HG03097 (cell line): Measurements from ENCODE around the gene FAM167B.
"Not testable (repeated sequence)": the region's sequence is repeated elsewhere in the genome, so short reads cannot be mapped to it uniquely, and the experiment has no call there.

Experiments
- ATAC-seq: cut with Tn5 transposase; IDR thresholded peaks from one replicate; pipeline ENCODE4 v1.9.1; 2021; ENCODE audit not compliant: unreplicated experiment, low FRiP score

FAM167B gene

DNA sequence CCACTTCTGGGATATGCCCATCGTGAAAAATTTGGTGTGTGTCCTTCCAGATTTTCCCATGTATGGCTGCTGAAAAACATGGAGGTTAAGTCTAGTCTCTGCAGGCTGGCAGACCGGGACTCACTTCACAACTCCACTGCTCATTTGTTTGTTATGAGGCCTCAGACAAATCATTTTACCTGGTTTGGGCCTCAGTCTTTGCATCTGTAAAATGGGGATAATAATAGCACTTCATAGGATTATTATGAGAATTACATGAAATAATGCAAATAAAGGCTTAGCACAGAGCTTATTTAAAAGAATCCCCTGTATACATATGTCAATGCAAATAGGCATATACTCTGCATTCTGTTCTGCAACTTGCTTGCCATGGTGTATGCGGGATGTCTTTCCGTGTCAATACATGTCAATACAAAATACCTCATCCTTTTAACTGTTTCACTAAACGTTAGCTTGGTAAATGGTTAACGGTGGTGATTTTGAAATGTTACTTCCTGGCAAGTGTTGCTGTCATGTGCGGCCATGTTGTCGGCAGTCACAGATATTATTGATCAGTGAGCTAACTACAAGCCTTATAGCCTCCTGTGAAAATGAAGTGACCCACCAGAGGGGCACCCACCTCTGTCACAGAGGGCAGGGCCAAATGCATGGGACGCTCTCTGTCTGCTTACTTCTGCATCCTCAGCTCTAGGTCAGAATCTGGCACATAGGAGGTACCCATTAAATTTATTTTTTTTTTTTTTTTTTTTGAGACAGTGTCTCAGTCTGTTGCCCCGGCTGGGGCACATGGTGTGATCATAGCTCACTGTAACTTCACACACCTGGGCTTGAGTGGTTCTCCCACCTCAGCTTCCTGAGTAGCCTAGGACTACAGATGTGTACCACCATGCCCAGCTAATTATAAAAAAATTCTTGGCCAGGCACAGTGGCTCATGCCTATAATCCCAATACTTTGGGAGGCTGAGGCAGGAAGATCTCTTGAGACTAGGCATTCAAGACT is 8.3 kb downstream of the FAM167B start:
- ATAC-seq: no peak

DNA sequence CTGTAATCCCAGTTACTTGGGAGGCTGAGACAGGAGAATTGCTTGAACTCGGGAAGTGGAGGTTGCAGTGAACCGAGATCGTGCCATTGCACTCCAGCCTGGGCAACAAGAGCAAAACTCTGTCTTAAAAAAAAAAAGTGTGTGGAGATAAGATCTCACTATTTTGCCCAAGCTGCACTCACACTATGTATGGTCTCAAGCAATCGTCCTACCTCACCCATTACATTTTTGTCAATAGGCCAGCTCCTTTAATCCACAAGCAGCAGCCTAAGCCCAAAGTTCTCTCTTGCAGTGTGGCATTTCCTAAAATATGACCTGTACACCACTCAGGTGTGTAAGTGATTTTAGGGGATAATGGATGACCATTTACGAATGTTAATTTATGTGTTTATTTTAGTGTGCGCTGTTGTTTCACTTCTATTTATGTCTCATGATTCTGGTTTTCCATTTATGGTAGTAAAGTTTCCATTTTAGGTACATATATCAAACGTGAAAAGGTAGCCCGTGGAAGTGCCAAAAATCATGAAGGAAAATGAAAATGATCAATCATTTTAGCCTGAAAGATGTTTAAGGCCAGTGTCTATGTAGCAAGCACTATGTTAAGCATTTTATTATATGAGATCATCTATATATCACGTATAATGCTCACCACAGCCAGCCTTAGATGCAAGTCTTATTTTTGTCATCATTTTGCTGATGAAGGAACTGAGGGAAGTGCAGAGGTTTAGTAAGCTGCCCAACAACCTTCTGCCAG is 9.6 kb downstream of the FAM167B start:
- no peak for ATAC-seq

DNA sequence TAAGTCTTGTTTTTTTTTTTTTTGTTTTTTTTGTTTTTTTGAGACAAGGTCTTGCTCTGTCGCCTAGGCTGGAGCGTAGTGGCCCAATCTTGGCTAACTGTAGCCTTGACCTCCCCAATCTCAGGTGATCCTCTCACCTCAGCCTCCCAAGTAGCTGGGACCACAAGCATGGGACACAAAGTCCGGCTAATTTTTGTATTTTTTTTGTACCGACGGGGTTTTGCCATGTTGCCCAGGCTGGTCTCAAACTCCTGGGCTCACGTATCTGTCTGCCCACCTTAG is 10.1 kb downstream of the FAM167B start:
- no peak for ATAC-seq

DNA sequence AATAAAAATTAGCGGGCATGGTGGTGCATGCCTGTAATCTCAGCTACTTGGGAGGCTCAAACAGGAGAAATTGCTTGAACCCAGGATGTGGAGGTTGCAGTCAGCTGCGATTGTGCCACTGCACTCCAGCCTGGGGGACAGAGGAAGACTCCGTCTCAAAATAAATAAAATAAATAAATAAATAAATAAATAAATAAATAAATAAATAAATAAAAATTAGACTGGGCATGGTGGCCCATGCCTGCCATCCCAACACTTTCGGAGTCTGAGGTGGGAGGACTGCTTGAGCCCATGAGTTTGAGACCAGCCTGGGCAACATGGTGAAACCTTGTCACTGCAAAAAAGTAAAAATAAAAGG is 16.2 kb downstream of the FAM167B start:
- ATAC-seq: not testable (repeated sequence)

DNA sequence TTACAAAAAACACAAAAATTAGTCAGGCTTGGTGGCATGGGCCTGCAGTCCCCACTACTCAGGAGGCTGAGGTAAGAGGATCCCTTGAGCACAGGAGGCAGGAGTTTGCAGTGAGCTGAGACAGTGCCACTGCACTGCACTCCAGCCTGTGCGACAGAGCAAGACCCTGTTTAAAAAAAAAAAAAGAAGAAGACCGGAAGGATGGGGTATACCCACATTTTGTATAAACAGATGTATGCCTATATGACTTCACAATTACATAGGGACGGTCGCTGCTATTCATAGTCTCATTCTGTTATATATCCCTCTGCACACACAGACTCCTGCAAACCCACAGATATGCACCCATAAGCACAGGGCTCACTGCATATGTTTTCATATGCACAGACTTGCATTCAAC is 16.7 kb downstream of the FAM167B start:
- no peak for ATAC-seq

DNA sequence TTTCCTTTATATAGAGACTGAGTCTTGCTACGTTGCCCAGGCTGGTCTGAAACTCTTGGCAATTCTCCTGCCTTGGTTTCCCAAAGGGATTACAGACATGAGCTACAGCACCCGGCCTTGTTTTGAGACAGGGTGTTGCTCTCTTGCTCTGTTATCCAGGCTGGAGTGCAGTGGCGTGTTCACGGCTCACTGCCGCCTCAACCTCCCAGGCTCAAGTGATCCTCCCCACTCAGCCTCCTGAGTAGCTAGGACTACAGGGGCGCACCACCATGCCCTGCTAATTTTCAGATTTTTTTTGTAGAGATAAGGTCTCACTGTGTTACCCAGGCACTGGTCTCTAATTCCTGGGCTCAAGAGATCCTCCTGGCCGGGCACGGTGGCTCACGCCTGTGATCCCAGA is 18.8 kb downstream of the FAM167B start:
- no peak for ATAC-seq

DNA sequence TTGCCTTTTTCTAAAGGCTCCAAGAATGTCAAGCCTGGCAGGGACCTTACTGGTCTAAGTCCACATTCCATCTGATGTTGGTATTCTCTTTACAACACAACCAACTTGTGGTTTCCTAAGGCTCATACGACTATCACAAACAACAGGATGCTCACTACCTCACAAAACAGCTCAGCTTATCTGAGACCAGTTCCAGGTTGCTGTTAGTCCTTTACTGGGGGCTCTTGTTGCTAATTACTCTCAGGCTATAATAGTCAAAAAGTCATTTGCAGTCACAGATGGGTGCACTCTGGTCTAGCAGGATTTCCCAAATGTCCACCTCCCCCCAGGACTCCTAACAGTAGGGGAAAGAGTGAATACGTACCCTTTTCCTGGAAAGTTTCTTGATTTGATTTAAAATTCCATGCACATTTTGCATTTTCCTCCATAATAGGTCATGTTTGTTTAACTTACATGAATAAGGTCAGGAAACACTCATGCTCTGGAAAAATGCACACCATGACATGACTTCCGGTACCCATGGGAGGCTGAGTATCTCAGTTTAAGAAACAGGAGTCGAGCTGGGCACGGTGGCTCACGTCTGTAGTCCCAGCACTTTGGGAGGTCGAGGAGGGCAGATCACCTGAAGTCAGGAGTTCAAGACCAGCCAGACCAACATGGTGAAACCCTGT is 20.0 kb downstream of the FAM167B start:
- no peak for ATAC-seq

GRCh38 chr1:32269744-32270143 is 22.7 kb downstream of the FAM167B start:
- no peak for ATAC-seq

DNA sequence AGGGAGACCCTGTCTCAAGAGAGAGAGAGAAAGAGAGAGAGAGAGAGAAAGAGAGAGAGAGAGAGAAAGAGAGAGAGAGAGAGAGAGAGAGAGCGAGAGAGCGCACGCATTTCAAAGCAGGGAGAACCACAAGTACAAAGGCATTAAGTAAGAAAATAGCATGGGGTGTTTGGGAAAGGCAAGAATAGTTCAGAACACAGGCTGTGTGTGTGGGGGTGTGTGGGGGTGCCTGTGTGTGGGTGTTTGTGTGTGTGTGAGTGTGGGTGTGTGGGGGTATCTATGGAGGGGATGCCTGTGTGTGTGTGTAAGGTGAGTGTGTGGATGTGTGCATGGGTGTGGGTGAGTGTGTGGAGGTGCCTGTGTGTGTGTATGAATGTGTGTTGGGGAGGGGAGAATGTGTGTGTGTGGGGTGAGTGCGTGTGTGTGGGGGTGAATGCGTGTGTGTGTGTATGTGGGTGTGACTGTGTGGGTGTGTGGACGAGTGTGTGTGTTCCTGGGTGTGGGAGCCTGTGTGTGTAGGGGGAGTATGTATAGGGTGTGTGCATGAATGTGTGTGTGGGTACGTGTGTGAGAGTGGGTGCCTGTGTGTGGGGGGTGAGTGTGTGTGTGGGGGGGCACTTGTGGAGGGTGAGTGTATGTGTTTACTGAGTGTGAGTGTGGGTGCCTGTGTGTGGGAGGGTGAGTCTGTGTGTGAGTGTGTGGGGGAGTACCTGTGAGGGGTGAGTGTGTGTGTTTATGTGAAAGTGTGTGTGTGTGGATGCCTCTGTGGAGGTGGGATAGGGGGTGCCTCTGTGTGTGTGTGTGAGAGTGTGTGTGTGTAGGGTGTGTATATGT is 25.8 kb downstream of the FAM167B start:
- ATAC-seq: no peak

GRCh38 chr1:32273391-32274208 is 26.6 kb downstream of the FAM167B start:
- ATAC-seq: no peak

DNA sequence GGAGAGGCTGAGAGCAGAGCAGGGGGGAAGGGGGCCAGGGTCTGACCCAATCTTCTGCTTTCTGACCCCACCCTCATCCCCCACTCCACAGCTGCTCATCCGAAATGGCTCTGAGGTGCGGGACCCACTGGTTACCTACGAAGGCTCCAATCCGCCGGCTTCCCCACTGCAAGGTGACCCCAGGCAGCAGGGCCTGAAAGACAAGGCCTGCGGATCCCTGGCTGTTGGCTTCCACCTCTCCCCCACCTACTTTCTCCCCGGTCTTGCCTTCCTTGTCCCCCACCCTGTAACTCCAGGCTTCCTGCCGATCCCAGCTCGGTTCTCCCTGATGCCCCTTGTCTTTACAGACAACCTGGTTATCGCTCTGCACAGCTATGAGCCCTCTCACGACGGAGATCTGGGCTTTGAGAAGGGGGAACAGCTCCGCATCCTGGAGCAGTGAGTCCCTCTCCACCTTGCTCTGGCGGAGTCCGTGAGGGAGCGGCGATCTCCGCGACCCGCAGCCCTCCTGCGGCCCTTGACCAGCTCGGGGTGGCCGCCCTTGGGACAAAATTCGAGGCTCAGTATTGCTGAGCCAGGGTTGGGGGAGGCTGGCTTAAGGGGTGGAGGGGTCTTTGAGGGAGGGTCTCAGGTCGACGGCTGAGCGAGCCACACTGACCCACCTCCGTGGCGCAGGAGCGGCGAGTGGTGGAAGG is 27.8 kb downstream of the FAM167B start:
- no peak for ATAC-seq

DNA sequence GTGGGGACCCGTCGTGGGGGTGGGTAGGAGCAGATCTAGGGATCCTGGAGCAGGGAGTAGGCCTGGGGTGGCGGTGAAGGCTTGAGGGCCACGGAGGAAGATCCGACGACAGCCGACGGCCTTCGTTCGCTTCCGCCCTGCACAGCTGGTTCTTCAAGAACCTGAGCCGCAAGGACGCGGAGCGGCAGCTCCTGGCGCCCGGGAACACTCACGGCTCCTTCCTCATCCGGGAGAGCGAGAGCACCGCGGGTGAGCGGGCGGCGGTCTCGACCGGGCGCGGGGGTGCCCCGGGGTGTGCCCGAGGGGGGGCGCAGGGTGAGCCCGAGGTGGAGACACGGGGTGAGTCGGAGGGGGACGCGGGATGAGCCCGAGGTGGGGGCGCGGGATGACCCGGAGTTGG is 28.4 kb downstream of the FAM167B start:
- no peak for ATAC-seq

- ATAC-seq: no peak
These were observed 29.2 kb downstream of the FAM167B start for GRCh38 chr1:32276032-32276782.

GRCh38 chr1:32284777-32285176 is 37.8 kb downstream of the FAM167B start:
- not testable (repeated sequence) for ATAC-seq

GRCh38 chr1:32285658-32286057 is 38.6 kb downstream of the FAM167B start:
- no peak for ATAC-seq

GRCh38 chr1:32286763-32287162 is 39.7 kb downstream of the FAM167B start:
- ATAC-seq: no peak

DNA sequence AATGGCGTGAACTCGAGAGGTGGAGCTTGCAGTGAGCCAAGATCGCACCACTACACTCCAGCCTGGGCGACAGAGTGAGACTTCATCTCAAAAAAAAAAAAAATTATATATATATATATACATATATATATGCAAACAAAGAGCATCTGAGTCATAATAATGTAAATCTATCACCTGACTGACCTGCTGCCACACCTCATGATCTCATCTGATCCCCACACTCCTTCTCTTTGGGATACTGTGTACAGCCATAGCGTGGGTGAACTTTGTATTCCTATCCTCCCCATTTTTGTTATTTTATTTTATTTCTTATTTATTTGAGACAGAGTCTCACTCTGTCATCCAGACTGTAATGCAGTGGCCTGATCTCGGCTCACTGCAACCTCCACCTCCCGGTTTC is 42.2 kb downstream of the FAM167B start:
- ATAC-seq: no peak

- no peak for ATAC-seq
These were observed 44.2 kb downstream of the FAM167B start for GRCh38 chr1:32291145-32291707.
